Fibroblast of lung (primary cell): ENCODE data around the gene TPP2.

ENCODE experiments used
- CTCF ChIP-seq, 2 donors: IDR thresholded peaks in 1 of 2; conservative IDR thresholded peaks in 1 of 2; 1 replicate in 1 of 2; 2 replicates in 1 of 2; pipeline ENCODE4 v1.5.1; 2011 to 2012; ENCODE audit warnings: low read length in 2 of 2, control low read depth in 1 of 2, inconsistent platforms in 1 of 2, low read depth in 1 of 2, mild to moderate bottlenecking in 1 of 2
- EZH2 ChIP-seq: IDR thresholded peaks from 2 replicates; pipeline ENCODE4 v1.5.1; 2012; ENCODE audit warnings: low read length, control low read depth, mild to moderate bottlenecking; ENCODE audit errors: missing control alignments

GRCh38 chr13:102667023-102667422 lies 70.2 kb downstream of the TPP2 start:
- no peak for TF ChIP-seq CTCF (conservative IDR thresholded peaks at IDR 0.05 in 1 of 2, IDR thresholded peaks at IDR 0.05 in 1 of 2; ENCODE audit: low read depth in 1 of 2, low read length in 2 of 2)
- TF ChIP-seq EZH2 = no peak
